ENCODE data around the gene OLR1.
A peak's percentile ranks its signal among the peaks of the same experiment; 100 is the strongest.
"Not testable (repeated sequence)": the region's sequence is repeated elsewhere in the genome, so short reads cannot be mapped to it uniquely, and the experiment has no call there.

OLR1 gene

DNA sequence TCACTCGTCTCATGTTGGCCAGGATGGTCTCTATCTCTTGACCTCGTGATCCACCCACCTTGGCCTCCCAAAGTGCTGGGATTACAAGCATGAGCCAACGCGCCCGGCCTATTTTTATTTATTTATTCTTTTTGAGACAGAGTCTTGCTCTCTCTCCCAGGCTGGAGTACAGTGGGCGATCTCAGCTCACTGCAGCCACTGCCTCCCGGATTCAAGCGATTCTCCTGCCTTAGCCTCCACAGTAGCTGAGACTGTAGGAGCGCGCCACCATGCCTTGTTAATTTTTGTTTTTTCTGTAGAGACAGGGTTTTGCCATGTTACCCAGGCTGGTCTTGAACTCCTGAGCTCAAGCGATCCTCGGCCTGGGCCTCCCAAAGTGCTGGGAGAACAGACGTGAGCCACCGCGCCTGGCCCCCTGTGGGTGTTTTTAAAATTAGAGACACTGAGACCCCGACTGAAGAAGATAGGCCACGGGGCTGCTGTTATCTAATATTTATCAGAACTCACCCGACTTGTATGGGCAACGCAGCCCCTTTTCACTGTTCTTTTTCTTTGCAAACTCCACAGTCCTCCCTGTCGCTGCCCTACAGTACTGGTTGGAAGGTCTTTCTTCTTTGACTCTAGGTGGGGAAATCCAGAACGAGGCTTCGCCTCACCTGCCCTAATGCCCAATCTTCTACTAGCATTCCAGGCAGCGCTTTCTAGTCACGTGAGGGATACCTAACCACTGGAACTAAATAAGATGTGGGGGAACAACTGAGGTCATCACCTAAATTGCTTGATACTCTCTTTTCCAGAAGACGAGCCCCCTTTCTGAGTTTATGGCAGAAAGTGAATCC is 39.4 kb upstream of the OLR1 start:
- TF ChIP-seq POLR2A (IDR thresholded peaks at IDR 0.05; ENCODE audit: low read depth, low read length) (no peak), POLR2AphosphoS5 (IDR thresholded peaks at IDR 0.05; ENCODE audit: low read depth, low read length) (no peak), TAF1 (IDR thresholded peaks at IDR 0.05; ENCODE audit: borderline replicate concordance, low read depth, low read length) (no peak)
- FAIRE-seq (no peak), DNase-seq (ENCODE audit: insufficient read length) (no peak)

DNA sequence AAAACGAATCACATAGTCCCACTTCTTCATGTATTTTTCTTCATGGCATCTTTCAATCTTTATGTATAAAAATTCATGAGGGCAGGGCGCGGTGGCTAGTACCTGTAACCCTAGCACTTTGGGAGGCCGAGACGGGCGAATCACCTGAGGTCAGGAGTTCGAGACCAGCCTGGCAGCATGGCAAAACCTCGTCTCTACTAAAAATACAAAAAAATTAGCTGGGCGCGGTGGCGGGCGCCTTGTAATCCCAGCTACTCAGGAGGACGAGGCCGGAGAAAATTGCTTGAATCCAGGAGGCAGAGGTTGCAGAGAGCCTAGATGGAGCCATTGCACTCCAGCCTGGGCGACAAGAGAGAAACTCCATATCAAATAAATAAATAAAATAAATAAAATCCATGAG is 38.3 kb upstream of the OLR1 start:
- TF ChIP-seq POLR2AphosphoS5 (IDR thresholded peaks at IDR 0.05; ENCODE audit: low read depth, low read length) (no peak), TAF1 (IDR thresholded peaks at IDR 0.05; ENCODE audit: borderline replicate concordance, low read depth, low read length) (no peak), POLR2A (IDR thresholded peaks at IDR 0.05; ENCODE audit: low read depth, low read length) (no peak)
- no peak for DNase-seq (ENCODE audit: insufficient read length)
- no peak for FAIRE-seq

DNA sequence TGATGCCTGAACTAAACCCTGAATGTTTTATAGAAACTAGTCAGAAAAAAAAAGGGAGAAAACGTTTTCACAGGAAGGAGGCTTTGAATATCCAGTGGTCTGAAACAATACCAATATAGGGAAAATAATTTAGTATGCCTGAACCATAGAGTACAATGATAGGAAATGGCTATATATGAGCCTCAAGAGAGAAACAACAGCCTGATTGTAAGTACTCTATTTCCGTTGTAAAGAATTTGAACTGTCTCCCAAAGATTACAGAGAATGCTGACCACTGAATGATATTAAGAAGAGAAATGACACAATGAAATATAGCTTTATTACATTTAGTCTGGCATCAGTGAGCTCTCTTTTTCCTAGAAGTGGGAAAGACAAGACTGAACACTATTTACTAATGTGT is 35.2 kb upstream of the OLR1 start:
- TF ChIP-seq POLR2AphosphoS5 (IDR thresholded peaks at IDR 0.05; ENCODE audit: low read depth, low read length) = no peak
- TF ChIP-seq TAF1 (IDR thresholded peaks at IDR 0.05; ENCODE audit: borderline replicate concordance, low read depth, low read length) = no peak
- no peak for TF ChIP-seq POLR2A (IDR thresholded peaks at IDR 0.05; ENCODE audit: low read depth, low read length)
- FAIRE-seq (no peak), DNase-seq (ENCODE audit: insufficient read length) (no peak)

DNA sequence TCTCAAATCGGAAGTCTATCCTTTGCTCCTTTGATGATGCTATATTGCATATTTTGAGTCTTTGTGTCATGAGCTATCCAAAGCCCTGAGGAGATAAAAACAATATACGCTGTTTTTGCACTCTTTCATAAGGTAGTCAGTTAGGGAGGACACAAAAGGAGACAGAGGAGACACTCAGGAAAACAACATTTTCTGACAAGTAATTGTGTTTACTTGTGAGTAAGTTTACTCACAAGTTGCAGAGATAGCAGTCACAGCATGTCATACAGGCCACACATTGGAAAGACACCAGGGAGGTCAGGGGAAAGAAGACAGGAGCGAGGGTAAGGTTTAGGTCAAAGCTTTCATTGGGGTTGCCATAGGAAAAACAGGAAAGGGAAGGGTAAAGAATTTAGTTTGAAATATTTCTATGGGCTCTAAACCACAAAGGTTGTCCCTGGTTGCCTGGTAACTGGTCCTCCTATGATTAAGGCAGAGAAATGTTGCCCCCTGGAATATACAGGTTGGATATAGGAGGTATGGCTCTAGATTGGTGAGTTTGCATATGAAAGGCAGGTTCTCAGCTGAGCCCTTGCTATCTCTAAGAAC is 33.4 kb upstream of the OLR1 start:
- DNase-seq (ENCODE audit: insufficient read length) (no peak), FAIRE-seq (no peak)
- TF ChIP-seq POLR2A (IDR thresholded peaks at IDR 0.05; ENCODE audit: low read depth, low read length) = no peak
- TF ChIP-seq POLR2AphosphoS5 (IDR thresholded peaks at IDR 0.05; ENCODE audit: low read depth, low read length) = no peak
- TF ChIP-seq TAF1 (IDR thresholded peaks at IDR 0.05; ENCODE audit: borderline replicate concordance, low read depth, low read length) = no peak

DNA sequence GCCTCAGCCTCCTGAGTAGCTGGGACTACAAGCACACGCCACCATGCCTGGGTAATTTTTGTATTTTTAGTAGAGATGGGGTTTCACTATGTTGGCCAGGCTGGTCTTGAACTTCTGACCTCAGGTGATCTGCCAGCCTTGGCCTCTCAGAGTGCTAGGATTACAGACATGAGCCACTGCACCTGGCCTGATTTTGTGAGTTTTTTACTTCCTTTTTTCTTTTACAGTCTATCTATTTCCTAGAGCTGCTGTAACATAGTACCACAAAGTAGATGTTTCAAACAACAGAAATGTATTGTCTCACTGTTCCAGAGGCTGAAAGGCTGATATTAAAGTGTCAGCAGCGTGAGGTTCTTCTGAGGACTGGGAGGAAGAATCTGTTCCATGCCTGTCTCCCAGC is 32.6 kb upstream of the OLR1 start:
- not testable (repeated sequence) for DNase-seq (ENCODE audit: insufficient read length); FAIRE-seq

DNA sequence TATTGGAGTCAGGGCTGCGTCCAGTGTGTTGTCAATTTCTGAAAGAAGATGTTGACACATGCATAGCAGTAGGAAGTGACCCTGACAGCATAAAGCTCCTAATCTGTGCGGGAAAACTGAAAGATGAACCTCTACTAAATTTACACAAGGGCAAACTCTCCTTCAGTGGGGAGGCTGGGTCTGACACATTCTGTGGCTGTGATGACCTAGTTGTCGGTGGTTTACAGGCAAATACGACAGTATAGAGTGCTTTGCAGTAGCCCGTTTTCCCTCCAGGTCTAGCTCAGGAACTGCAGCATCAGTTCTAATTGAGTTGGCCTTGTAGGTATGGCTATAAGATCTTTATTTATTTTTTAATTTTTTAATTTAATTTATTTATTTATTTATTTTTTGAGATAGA is 25.9 kb upstream of the OLR1 start:
- FAIRE-seq (no peak), DNase-seq (ENCODE audit: insufficient read length) (no peak)
- no peak for TF ChIP-seq TAF1 (IDR thresholded peaks at IDR 0.05; ENCODE audit: borderline replicate concordance, low read depth, low read length)
- no peak for TF ChIP-seq POLR2A (IDR thresholded peaks at IDR 0.05; ENCODE audit: low read depth, low read length)
- TF ChIP-seq POLR2AphosphoS5 (IDR thresholded peaks at IDR 0.05; ENCODE audit: low read depth, low read length) = no peak

DNA sequence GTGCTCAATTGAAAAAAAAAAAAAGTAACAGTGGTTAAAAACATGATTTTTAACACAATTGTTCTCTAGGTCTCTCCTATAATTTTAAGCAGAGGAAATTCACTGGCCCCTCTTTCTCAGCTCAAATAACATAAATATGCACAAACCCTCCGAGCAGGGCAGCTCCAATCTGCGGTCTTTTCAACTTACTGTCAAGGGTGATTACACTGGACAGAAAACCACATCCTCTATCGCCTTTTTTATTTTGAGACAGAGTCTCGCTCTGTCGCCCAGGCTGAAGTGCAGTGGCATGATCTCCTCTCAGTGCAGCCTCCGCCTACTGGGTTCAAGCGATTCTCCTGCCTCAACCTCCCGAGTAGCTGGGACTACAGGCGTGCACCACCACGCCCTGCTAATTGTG is 24.3 kb upstream of the OLR1 start:
- peak; percentile 22 for DNase-seq (ENCODE audit: insufficient read length)
- TF ChIP-seq POLR2A (IDR thresholded peaks at IDR 0.05; ENCODE audit: low read depth, low read length) (no peak), TAF1 (IDR thresholded peaks at IDR 0.05; ENCODE audit: borderline replicate concordance, low read depth, low read length) (no peak), POLR2AphosphoS5 (IDR thresholded peaks at IDR 0.05; ENCODE audit: low read depth, low read length) (no peak)
- peak; percentile 40 for FAIRE-seq

DNA sequence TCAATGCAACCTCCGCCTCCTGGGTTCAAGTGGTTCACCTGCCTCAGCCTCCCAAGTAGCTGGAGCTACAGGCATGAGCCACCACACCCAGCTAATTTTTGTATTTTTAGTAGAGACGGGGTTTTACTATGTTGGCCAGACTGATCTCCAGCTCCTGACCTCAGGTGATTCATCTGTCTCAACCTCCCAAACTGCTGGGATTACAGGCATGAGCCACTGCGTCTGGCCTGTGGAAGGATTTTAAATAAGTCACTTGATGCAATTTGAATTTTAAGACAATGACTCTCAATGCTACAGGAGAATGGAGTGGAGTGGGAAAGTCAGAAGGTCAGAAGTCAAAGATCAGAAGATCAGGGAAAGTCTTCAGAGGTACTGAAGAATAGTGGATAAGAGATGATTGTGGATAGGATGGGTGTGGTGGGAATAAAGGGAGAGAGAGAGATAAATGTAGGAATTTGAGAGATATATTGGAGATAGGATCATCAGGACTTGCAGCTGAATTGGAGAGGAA is 22.3 kb upstream of the OLR1 start:
- DNase-seq (ENCODE audit: insufficient read length) = no peak
- no peak for FAIRE-seq
- TF ChIP-seq POLR2A (IDR thresholded peaks at IDR 0.05; ENCODE audit: low read depth, low read length) (no peak), TAF1 (IDR thresholded peaks at IDR 0.05; ENCODE audit: borderline replicate concordance, low read depth, low read length) (no peak), POLR2AphosphoS5 (IDR thresholded peaks at IDR 0.05; ENCODE audit: low read depth, low read length) (no peak)

DNA sequence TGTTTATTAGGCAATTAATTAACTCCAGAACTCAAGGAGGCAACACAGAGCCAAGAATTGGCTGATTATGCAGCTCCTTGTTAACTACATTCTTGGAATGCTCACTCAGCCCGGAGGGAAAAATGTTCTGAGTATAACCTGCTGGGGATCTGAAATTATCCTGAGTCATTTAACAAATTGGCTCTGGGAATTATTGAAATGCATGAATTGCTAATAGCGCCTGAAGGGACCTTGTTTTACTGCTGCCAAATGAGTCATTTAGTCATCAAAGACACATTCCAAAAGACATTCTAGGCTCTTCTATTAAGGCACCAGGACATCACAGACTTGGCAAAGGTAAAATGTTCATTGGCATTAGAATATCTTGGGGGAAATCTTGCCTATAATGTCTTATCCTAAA is 19.9 kb upstream of the OLR1 start:
- no peak for DNase-seq (ENCODE audit: insufficient read length)
- TF ChIP-seq POLR2AphosphoS5 (IDR thresholded peaks at IDR 0.05; ENCODE audit: low read depth, low read length) = no peak
- TF ChIP-seq TAF1 (IDR thresholded peaks at IDR 0.05; ENCODE audit: borderline replicate concordance, low read depth, low read length) = no peak
- no peak for TF ChIP-seq POLR2A (IDR thresholded peaks at IDR 0.05; ENCODE audit: low read depth, low read length)
- peak; percentile 9 for FAIRE-seq

DNA sequence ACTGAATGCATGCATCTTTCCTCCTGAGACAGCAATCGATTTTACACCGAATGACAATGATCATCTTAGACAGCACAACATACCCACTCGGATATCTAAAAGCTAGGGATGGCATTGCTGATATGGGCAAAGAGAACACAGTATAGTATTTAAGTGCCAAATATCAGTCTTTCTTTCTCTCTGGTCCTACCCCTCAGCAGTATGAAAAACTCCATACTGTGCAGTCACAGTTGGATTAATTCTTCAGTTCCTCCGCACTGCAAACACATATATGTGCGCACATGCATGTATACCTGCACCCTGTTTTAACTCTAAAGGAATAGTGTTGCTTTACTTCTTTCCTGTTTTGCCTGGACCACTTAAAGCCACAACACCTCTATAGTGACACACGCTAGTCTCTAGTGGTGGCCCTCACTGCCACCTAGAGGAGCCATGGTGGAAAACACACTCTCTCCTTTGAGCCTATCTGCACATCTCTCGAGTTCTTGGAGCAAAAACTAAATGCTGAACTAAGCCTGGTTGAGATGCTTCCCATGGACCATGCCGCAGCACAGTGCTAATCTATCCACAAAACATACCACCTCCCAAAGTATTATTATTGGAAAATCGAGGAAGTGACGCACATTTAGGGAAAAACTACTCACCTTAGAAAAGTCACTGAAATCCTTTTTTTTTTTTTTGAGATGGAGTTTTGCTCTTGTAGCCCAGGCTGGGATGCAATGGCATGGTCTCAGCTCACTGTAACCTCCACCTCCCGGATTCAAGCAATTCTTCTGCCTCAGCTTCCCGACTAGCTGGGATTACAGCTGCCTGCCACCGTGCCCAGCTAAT is 18.8 kb upstream of the OLR1 start:
- peak; percentile 87 for FAIRE-seq
- TF ChIP-seq POLR2A (IDR thresholded peaks at IDR 0.05; ENCODE audit: low read depth, low read length) (no peak), POLR2AphosphoS5 (IDR thresholded peaks at IDR 0.05; ENCODE audit: low read depth, low read length) (no peak), TAF1 (IDR thresholded peaks at IDR 0.05; ENCODE audit: borderline replicate concordance, low read depth, low read length) (no peak)
- DNase-seq (ENCODE audit: insufficient read length) = peak; percentile 50

DNA sequence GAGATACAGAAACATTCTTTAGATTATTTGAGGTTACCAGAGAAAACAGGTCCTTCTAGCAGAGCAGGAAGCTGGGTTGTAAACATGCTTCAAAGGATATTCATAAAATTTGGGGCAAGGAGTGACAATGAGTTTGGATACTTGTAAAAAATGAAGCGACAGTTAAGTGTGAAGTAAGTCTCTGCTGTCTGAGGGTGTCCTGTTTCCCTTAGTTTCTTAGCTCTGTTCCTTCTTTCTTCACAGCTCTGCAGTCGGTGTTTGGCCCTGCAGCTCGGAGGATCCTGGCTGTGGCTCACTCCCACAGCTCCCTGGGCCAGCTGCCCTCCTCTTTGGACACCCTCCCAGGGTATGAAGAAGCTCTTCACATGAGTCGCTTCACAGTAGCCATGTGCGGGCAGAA is 17.7 kb upstream of the OLR1 start:
- FAIRE-seq = no peak
- TF ChIP-seq POLR2AphosphoS5 (IDR thresholded peaks at IDR 0.05; ENCODE audit: low read depth, low read length) (no peak), TAF1 (IDR thresholded peaks at IDR 0.05; ENCODE audit: borderline replicate concordance, low read depth, low read length) (no peak), POLR2A (IDR thresholded peaks at IDR 0.05; ENCODE audit: low read depth, low read length) (no peak)

DNA sequence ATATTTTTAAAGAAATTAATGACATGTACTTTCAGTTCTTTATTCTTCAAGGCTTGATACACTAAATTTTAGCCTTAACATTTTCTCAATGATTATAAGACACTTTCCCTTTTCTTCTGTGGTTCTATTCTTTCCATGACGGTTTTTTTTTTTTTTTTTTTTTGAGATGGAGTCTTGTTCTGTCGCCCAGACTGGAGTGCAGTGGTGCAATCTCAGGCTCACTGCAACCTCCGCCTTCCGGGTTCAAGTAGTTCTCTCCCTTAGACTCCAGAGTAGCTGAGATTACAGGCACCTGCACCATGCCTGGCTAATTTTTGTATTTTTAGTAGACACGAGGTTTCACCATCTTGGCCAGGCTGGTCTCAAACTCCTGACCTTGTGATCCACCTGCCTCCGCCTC is 15.0 kb upstream of the OLR1 start:
- not testable (repeated sequence) for DNase-seq (ENCODE audit: insufficient read length); FAIRE-seq

More for the DNA sequence above, 17.7 kb upstream of the OLR1 start:
- no peak for DNase-seq (ENCODE audit: insufficient read length)

Measured in GM12892 (cell line).